HUDEP-2 (cell line): ENCODE results near the gene RNF14.
"Not testable (repeated sequence)": the region's sequence is repeated elsewhere in the genome, so short reads cannot be mapped to it uniquely, and the experiment has no call there.

ENCODE experiments used
- DNase-seq, 76 experiments: peaks; one replicate each; lab custom pipeline; 2025; ENCODE audit not compliant: unreplicated experiment in 76 of 76; lab: John Stamatoyannopoulos, UW

Gene RNF14

GRCh38 chr5:142012792-142013388 is 44.0 kb downstream of the RNF14 start, which contains the start of gene GNPDA1:
Gene GNPDA1 (minus strand): TSS chr5:142013027. CDS start chr5:142012035, 992 bp downstream.
- DNase-seq, result peak in 72 of 76 experiments; percentile 6 to 82 (median 60)

GRCh38 chr5:142013734-142014521 is 45.0 kb downstream of the RNF14 start:
- peak in 34 of 76 experiments; percentile 1 to 46 (median 16) for DNase-seq

GRCh38 chr5:142014911-142015584 is 46.1 kb downstream of the RNF14 start:
- DNase-seq, result peak in 32 of 76 experiments; percentile 1 to 68 (median 37)

- peak in 1 of 76 experiments; percentile 17 for DNase-seq
These were observed 47.1 kb downstream of the RNF14 start for GRCh38 chr5:142015781-142016533.

- no peak for DNase-seq
These were observed 47.7 kb downstream of the RNF14 start for GRCh38 chr5:142016556-142016955.

GRCh38 chr5:142017832-142018427 is 49.0 kb downstream of the RNF14 start:
- DNase-seq, result no peak

- DNase-seq, result no peak
These were observed 51.3 kb downstream of the RNF14 start for GRCh38 chr5:142020122-142020659.

- DNase-seq, result no peak
These were observed 54.9 kb downstream of the RNF14 start for GRCh38 chr5:142023836-142024235.

GRCh38 chr5:142024771-142025304 is 55.9 kb downstream of the RNF14 start:
- DNase-seq, result peak in 74 of 76 experiments; percentile 16 to 86 (median 69)

GRCh38 chr5:142025637-142026036 is 56.7 kb downstream of the RNF14 start:
- DNase-seq, result no peak

GRCh38 chr5:142032150-142032549 is 63.2 kb downstream of the RNF14 start:
- DNase-seq, result no peak

- DNase-seq, result peak in 7 of 76 experiments; percentile 3 to 23 (median 11)
These were observed 64.1 kb downstream of the RNF14 start for GRCh38 chr5:142032747-142033631.

GRCh38 chr5:142033632-142034567 is 65.0 kb downstream of the RNF14 start:
- DNase-seq, result not testable (repeated sequence)

- no peak for DNase-seq
These were observed 66.1 kb downstream of the RNF14 start for GRCh38 chr5:142034994-142035393.

- DNase-seq, result no peak
These were observed 68.0 kb downstream of the RNF14 start for GRCh38 chr5:142036918-142037317.

GRCh38 chr5:142037599-142037998 is 68.7 kb downstream of the RNF14 start:
- DNase-seq, result not testable (repeated sequence)

GRCh38 chr5:142038735-142039134 is 69.8 kb downstream of the RNF14 start:
- no peak for DNase-seq
